ENCODE data around the gene PUS10. TPM values are rescaled to one million over a fixed set of nuclear protein-coding genes. Genes with fewer than 3 reads are reported as not detected.

Gene PUS10
- total RNA-seq, 1 experiment from 2014 or later: 5.2 TPM

GRCh38 chr2:60939622-60940021, 78.4 kb downstream of the PUS10 start:
- Histone ChIP-seq H3K27me3 (ENCODE audit: control insufficient read depth, insufficient read depth, low read length) (no peaks in the 10 kb centered on the region), H3K9me3 (ENCODE audit: control insufficient read depth, insufficient read depth, low read depth, low read length) (no peaks in the 10 kb centered on the region), H3K4me1 (ENCODE audit: control insufficient read depth, insufficient read depth, low read length) (no peaks in the 10 kb centered on the region), H3K36me3 (ENCODE audit: control insufficient read depth, insufficient read depth, low read length) (no peaks in the 10 kb centered on the region), H3K4me3 (ENCODE audit: low read depth in 2 of 2, low read length in 2 of 2) (no peak overlapping the region), H3K27ac (ENCODE audit: low read length) (no peak overlapping the region)
- BruUV-seq (replicated peaks): no TSS peak
- TF ChIP-seq SIN3A (IDR thresholded peaks at IDR 0.05; ENCODE audit: borderline replicate concordance, insufficient read depth, low read depth, low read length): no peak
- no peak for TF ChIP-seq TCF7L2 (IDR thresholded peaks at IDR 0.05; ENCODE audit: low read depth, low read length)
- TF ChIP-seq CTCF (IDR thresholded peaks at IDR 0.05): no peak
- no peak for TF ChIP-seq REST (IDR thresholded peaks at IDR 0.05; ENCODE audit: insufficient read depth in 1 of 2, low read depth in 2 of 2, low read length in 1 of 2)
- no peak for TF ChIP-seq POLR2AphosphoS5 (IDR thresholded peaks at IDR 0.05; ENCODE audit: low read depth, low read length)
- POLR2A ChIA-PET: no interaction called here
- intact Hi-C loops (cut with micrococcal nuclease; ENCODE audit: unreplicated experiment): no loop called here
- CTCF ChIA-PET: no interaction called here
- in situ Hi-C loops (cut with HindIII; ENCODE audit: low pct_unique_long_range_greater_than_20kb, low sequenced_read_pairs): no loop called here
- DNase-seq (ENCODE audit: low read depth, low spot score) (no peak), ATAC-seq (no peak)

GRCh38 chr2:60938301-60938700, 79.8 kb downstream of the PUS10 start:
- ATAC-seq (no peak), DNase-seq (ENCODE audit: low read depth, low spot score) (no peak)
- POLR2A ChIA-PET: no interaction called here
- intact Hi-C loops (cut with micrococcal nuclease; ENCODE audit: unreplicated experiment): no loop called here
- BruUV-seq (replicated peaks): no TSS peak
- CTCF ChIA-PET: no interaction called here
- Histone ChIP-seq H3K9me3 (ENCODE audit: control insufficient read depth, insufficient read depth, low read depth, low read length) (no peaks in the 10 kb centered on the region), H3K4me1 (ENCODE audit: control insufficient read depth, insufficient read depth, low read length) (no peaks in the 10 kb centered on the region), H3K36me3 (ENCODE audit: control insufficient read depth, insufficient read depth, low read length) (no peaks in the 10 kb centered on the region), H3K27ac (ENCODE audit: low read length) (no peak overlapping the region), H3K4me3 (ENCODE audit: low read depth in 2 of 2, low read length in 2 of 2) (no peak overlapping the region), H3K27me3 (ENCODE audit: control insufficient read depth, insufficient read depth, low read length) (no peaks in the 10 kb centered on the region)
- TF ChIP-seq CTCF (IDR thresholded peaks at IDR 0.05) (no peak), REST (IDR thresholded peaks at IDR 0.05; ENCODE audit: insufficient read depth in 1 of 2, low read depth in 2 of 2, low read length in 1 of 2) (no peak), SIN3A (IDR thresholded peaks at IDR 0.05; ENCODE audit: borderline replicate concordance, insufficient read depth, low read depth, low read length) (no peak), POLR2AphosphoS5 (IDR thresholded peaks at IDR 0.05; ENCODE audit: low read depth, low read length) (no peak), TCF7L2 (IDR thresholded peaks at IDR 0.05; ENCODE audit: low read depth, low read length) (no peak)
- in situ Hi-C loops (cut with HindIII; ENCODE audit: low pct_unique_long_range_greater_than_20kb, low sequenced_read_pairs): no loop called here
